ENCODE data around the gene ZNF276. TPM values are rescaled to one million over a fixed set of nuclear protein-coding genes. Genes with fewer than 3 reads are reported as not detected.
"Not testable (repeated sequence)": the region's sequence is repeated elsewhere in the genome, so short reads cannot be mapped to it uniquely, and the experiment has no call there.

Gene ZNF276
- 10 to 100 TPM; 24.7 to 31.1 TPM for total RNA-seq

- peak within 1 kb of the TSS; percentile 82 for H3K27ac Mint-ChIP-seq
- H3K9me3 Mint-ChIP-seq: no peaks in the 10 kb centered on the region
- peak within 1 kb of the TSS; percentile 86 for H3K4me3 Mint-ChIP-seq
- peaks cover 21% of the 10 kb centered on the region for H3K4me1 Mint-ChIP-seq
- no peaks in the 10 kb centered on the region for H3K27me3 Mint-ChIP-seq
- ATAC-seq (replicated peaks): peak; percentile 63
- H3K36me3 Mint-ChIP-seq (ENCODE audit: low read depth): peaks cover 28% of the 10 kb centered on the region
Observed at GRCh38 chr16:89720813-89721545, at the start of gene ZNF276, which contains the start of gene VPS9D1. TSS of gene ZNF276 (plus strand) at chr16:89721537. CDS start at chr16:89721641, 104 bp downstream. TSS of gene VPS9D1 (minus strand) at chr16:89720898. CDS start at chr16:89720861, 37 bp downstream.

- H3K36me3 Mint-ChIP-seq (ENCODE audit: low read depth); ATAC-seq (replicated peaks); H3K27me3 Mint-ChIP-seq; H3K4me1 Mint-ChIP-seq; H3K27ac Mint-ChIP-seq; H3K9me3 Mint-ChIP-seq; H3K4me3 Mint-ChIP-seq: not testable (repeated sequence)
Observed at GRCh38 chr16:89671565-89671964, 49.8 kb upstream of the ZNF276 start.

- Mint-ChIP-seq H3K9me3 (no peaks in the 10 kb centered on the region), H3K36me3 (ENCODE audit: low read depth) (no peaks in the 10 kb centered on the region), H3K27me3 (no peaks in the 10 kb centered on the region), H3K4me1 (no peaks in the 10 kb centered on the region), H3K27ac (no peak overlapping the region), H3K4me3 (no peak overlapping the region)
- no peak for ATAC-seq (replicated peaks)
Observed at GRCh38 chr16:89672177-89672941, 49.0 kb upstream of the ZNF276 start.

GRCh38 chr16:89678258-89678657 is 43.1 kb upstream of the ZNF276 start:
- Mint-ChIP-seq H3K9me3 (no peaks in the 10 kb centered on the region), H3K4me3 (no peak overlapping the region)

GRCh38 chr16:89685916-89686315 is 35.4 kb upstream of the ZNF276 start:
- no peak for ATAC-seq (replicated peaks)
- Mint-ChIP-seq H3K4me3 (peak overlapping the region; percentile 90), H3K36me3 (ENCODE audit: low read depth) (peaks cover 16% of the 10 kb centered on the region), H3K4me1 (peaks cover 11% of the 10 kb centered on the region), H3K27ac (no peak overlapping the region), H3K27me3 (no peaks in the 10 kb centered on the region), H3K9me3 (no peaks in the 10 kb centered on the region)

More at GRCh38 chr16:89678258-89678657, 43.1 kb upstream of the ZNF276 start:
- H3K27ac Mint-ChIP-seq: no peak overlapping the region
- no peaks in the 10 kb centered on the region for H3K4me1 Mint-ChIP-seq
- no peaks in the 10 kb centered on the region for H3K36me3 Mint-ChIP-seq (ENCODE audit: low read depth)
- ATAC-seq (replicated peaks): no peak
- no peaks in the 10 kb centered on the region for H3K27me3 Mint-ChIP-seq

GRCh38 chr16:89686520-89687091 is 34.7 kb upstream of the ZNF276 start, which contains the start of gene CDK10:
TSS of gene CDK10 (plus strand) at chr16:89686689. CDS start at chr16:89686711, 22 bp downstream.
- H3K27me3 Mint-ChIP-seq: no peaks in the 10 kb centered on the region
- H3K27ac Mint-ChIP-seq: peak within 1 kb of the TSS; percentile 88
- peaks cover 11% of the 10 kb centered on the region for H3K4me1 Mint-ChIP-seq
- peak within 1 kb of the TSS; percentile 90 for H3K4me3 Mint-ChIP-seq
- H3K36me3 Mint-ChIP-seq (ENCODE audit: low read depth): peaks cover 20% of the 10 kb centered on the region
- H3K9me3 Mint-ChIP-seq: no peaks in the 10 kb centered on the region
- ATAC-seq (replicated peaks): peak; percentile 91

- Mint-ChIP-seq H3K27ac (peak overlapping the region; percentile 88), H3K4me3 (peak overlapping the region; percentile 90), H3K9me3 (no peaks in the 10 kb centered on the region), H3K36me3 (ENCODE audit: low read depth) (peaks cover 21% of the 10 kb centered on the region), H3K4me1 (peaks cover 11% of the 10 kb centered on the region), H3K27me3 (no peaks in the 10 kb centered on the region)
- ATAC-seq (replicated peaks): peak; percentile 36
Observed at GRCh38 chr16:89687092-89687940, 34.0 kb upstream of the ZNF276 start.

GRCh38 chr16:89688395-89688794 is 32.9 kb upstream of the ZNF276 start:
- Mint-ChIP-seq H3K4me3 (peak overlapping the region; percentile 90), H3K27ac (no peak overlapping the region), H3K9me3 (no peaks in the 10 kb centered on the region), H3K4me1 (peaks cover 11% of the 10 kb centered on the region), H3K27me3 (no peaks in the 10 kb centered on the region), H3K36me3 (ENCODE audit: low read depth) (peaks cover 25% of the 10 kb centered on the region)
- no peak for ATAC-seq (replicated peaks)

GRCh38 chr16:89689142-89689541 is 32.2 kb upstream of the ZNF276 start:
- no peak for ATAC-seq (replicated peaks)
- Mint-ChIP-seq H3K27me3 (no peaks in the 10 kb centered on the region), H3K36me3 (ENCODE audit: low read depth) (peaks cover 32% of the 10 kb centered on the region), H3K9me3 (no peaks in the 10 kb centered on the region), H3K4me3 (no peak overlapping the region), H3K4me1 (peaks cover 11% of the 10 kb centered on the region), H3K27ac (no peak overlapping the region)

GRCh38 chr16:89689621-89690020 is 31.7 kb upstream of the ZNF276 start:
- ATAC-seq (replicated peaks); H3K4me3 Mint-ChIP-seq: not testable (repeated sequence)

GRCh38 chr16:89690392-89690901 is 30.9 kb upstream of the ZNF276 start:
- Mint-ChIP-seq H3K4me1 (peaks cover 11% of the 10 kb centered on the region), H3K9me3 (no peaks in the 10 kb centered on the region), H3K27me3 (no peaks in the 10 kb centered on the region), H3K27ac (no peak overlapping the region), H3K4me3 (no peak overlapping the region), H3K36me3 (ENCODE audit: low read depth) (peaks cover 32% of the 10 kb centered on the region)
- no peak for ATAC-seq (replicated peaks)

More at GRCh38 chr16:89689621-89690020, 31.7 kb upstream of the ZNF276 start:
- not testable (repeated sequence) for H3K27me3 Mint-ChIP-seq, H3K9me3 Mint-ChIP-seq, H3K27ac Mint-ChIP-seq
- H3K4me1 Mint-ChIP-seq: peaks cover 11% of the 10 kb centered on the region
- H3K36me3 Mint-ChIP-seq (ENCODE audit: low read depth): peaks cover 32% of the 10 kb centered on the region

- peaks cover 32% of the 10 kb centered on the region for H3K36me3 Mint-ChIP-seq (ENCODE audit: low read depth)
- H3K9me3 Mint-ChIP-seq: no peaks in the 10 kb centered on the region
- ATAC-seq (replicated peaks): no peak
- no peak overlapping the region for H3K27ac Mint-ChIP-seq
- H3K27me3 Mint-ChIP-seq: no peaks in the 10 kb centered on the region
- H3K4me1 Mint-ChIP-seq: peaks cover 11% of the 10 kb centered on the region
- H3K4me3 Mint-ChIP-seq: no peak overlapping the region
Observed at GRCh38 chr16:89691231-89691985, 29.9 kb upstream of the ZNF276 start.

GRCh38 chr16:89691986-89692569 is 29.3 kb upstream of the ZNF276 start:
- Mint-ChIP-seq H3K36me3 (ENCODE audit: low read depth) (peaks cover 32% of the 10 kb centered on the region), H3K4me3 (no peak overlapping the region), H3K27me3 (no peaks in the 10 kb centered on the region), H3K4me1 (peaks cover 11% of the 10 kb centered on the region), H3K9me3 (no peaks in the 10 kb centered on the region), H3K27ac (no peak overlapping the region)
- no peak for ATAC-seq (replicated peaks)

All from activated T-helper 17 cell treated with anti-CD3 and anti-CD28 coated beads, Interleukin-2, amount 50 U/mL, for 72 hours (primary cell).